ENCODE results near the gene ABCB4.

The ABCB4 gene

DNA sequence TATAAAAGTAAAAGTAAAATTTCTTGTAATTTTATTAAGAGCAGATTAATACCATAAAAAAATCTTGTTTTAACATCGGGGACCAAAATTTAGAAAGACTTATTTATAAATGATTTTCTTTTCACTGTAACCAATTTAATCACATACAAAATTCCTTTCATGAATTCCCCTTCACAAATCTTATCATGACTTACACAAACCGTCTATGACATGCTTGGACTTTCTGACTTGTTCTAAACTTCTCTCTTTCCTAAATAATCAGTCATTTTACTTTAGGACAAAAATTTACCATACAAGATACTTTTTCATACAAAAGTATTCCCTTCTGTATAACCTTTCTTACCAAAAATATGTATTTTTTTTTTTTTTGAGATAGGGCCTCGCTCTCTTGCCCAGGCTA is 120.7 kb downstream of the ABCB4 start:
- DNase-seq (ENCODE audit: low read depth in 2 of 2, low spot score in 1 of 2): no peak

Measured in stimulated activated CD8-positive, alpha-beta memory T cell treated with anti-CD3 and anti-CD28 coated beads, Interleukin-4, amount 100 ng/mL, for 4 hours (primary cell).